ENCODE results near the gene TMEM119.

The TMEM119 gene, protein sequence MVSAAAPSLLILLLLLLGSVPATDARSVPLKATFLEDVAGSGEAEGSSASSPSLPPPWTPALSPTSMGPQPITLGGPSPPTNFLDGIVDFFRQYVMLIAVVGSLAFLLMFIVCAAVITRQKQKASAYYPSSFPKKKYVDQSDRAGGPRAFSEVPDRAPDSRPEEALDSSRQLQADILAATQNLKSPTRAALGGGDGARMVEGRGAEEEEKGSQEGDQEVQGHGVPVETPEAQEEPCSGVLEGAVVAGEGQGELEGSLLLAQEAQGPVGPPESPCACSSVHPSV

DNA sequence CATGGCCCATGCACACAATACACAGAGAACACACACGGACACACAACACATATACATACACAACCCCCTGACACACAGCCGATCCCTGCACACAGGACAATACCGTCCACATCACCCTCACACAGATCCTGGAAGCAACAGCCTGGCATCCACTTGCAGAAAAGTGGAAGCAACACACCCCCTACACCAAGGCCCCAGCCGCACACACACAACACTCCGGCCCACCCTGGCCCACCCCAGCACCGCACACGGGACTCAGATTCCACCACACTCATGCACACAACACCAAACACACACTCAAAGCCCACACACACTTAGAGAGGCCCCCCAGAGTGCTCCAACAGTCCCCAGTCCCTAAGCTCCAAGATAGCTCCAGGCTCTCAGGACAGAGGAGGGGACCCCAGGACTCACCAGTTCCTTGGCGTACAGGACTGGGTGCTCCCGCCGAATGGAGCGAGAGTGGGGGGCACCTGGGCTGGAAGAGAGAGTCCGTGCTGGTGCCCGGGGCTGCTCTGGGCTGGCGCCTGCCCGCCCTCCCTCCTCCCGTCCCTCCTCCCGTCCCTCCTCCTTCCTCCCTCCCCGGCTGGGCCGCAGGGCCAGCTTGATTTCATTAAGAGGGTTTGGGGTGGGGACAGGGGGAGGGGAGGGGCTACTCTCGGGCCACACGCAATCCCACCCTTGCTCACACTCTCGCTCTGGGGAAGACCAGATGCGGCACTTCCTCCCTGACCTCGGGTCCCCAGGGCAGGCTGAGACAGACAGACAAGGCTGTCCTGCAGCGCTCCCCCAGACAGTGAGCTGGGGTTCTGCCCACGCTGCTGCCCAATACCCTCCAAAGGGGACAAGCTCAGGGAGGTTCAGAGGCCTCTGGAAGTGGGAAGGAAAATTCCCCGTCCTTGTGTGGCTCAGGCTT, at the start of gene TMEM119:
TMEM119 (minus strand) TSS at position 526 of the 913 bp plus-strand sequence. CDS start 5,701 bp downstream, outside the sequence.
- no peak for DNase-seq

DNA sequence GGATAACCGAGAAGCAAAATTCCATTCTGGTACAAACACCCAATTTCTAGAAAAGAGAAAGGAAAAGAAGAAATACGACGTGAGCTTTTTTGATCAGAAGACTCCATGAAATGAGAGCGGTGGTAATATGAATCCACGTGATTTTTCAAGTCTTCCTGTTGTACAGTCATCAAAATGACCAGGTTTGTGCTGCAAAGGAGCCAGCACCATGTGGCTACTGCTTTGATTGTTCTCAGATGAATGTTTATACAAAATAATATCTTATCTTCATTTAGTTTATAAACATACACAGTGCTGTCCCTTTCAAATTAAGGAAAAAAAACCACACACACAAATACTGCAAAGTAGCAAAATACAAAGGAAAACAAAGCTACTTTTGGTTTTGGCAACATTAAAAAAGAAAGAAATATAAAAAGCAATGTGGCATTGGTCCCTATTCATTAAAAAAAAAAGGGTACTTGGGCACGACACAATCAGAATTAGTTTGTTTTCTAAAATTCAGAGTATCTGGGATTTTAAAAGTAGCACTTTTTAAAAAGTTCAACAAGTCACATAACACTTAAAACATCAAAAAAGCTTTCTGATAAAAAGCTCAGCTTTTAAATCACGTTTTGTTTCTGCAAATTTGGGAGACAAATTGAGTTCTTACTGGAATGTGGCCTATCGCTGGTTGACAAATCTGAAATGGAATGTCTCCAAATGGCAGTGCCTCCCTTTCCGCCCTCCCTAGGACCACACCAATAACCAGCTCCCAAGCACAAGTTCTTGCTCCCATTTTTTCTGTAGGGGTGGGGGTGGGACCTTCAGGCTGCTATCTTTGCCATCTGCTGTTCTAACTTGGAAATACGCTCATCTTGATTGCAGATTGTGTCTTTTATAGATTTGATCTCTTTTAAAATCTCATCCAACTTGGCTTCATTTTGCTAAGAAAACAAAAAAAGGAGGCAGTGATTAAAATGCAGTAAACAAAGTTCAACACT, 49.0 kb upstream of the TMEM119 start:
- DNase-seq, result no peak

DNA sequence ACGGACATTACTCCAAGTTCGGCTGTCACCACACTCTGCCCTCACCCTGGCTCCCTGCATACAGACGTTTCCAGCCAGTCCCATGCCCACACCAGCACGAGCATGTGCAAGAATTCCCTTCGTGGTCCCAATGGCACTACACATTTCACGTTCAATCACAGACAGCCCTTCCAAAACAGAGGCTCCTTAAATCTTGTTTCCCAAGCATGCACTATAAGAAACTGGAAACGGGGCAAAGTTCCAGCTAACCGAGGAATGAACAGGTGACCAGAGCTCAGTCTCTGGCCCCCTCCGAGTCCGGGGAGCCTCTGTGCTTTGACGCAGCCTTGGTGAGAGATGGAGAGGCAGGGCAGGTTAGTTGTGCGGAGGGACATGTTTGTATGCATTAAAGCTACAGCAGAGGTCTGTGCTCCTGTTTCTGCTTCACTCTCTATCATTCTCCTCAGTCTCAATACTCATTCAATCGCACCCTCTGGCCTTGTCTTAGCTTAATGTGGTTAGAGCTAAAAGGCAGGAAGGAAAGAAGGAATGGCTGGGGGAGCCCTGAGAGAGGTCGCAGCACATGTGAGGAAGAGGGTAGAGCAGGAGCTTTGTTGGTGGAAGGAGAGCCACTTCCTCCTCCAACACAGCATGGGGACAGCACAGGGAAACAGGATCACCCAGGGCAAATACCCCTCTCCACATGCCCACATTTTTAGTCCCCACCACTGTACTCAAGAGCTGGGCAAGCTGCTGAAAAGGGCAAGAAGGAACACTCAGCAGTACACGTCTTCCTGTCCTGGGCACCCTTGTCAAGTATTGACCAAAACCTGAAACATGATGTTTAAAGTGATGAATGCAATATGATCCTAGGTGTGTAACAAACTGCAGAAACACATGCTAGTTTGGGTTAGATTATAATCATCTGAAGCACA, 48.1 kb upstream of the TMEM119 start:
- DNase-seq, result no peak

DNA sequence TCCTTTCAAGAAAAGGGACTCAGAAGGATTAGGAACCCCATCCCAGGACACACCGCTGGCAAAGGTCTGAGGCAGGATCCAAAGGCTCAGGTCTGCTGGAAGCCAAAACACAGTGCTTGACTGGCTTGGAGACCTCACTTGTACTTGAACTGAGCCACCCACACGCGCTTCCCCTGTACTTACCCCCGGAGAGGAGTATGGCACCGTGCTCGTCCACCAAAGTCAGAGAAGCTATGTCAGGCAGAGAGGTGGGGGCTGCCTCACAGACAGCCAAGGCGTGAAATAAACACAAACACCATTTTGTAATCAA, 46.9 kb upstream of the TMEM119 start:
- no peak for DNase-seq

DNA sequence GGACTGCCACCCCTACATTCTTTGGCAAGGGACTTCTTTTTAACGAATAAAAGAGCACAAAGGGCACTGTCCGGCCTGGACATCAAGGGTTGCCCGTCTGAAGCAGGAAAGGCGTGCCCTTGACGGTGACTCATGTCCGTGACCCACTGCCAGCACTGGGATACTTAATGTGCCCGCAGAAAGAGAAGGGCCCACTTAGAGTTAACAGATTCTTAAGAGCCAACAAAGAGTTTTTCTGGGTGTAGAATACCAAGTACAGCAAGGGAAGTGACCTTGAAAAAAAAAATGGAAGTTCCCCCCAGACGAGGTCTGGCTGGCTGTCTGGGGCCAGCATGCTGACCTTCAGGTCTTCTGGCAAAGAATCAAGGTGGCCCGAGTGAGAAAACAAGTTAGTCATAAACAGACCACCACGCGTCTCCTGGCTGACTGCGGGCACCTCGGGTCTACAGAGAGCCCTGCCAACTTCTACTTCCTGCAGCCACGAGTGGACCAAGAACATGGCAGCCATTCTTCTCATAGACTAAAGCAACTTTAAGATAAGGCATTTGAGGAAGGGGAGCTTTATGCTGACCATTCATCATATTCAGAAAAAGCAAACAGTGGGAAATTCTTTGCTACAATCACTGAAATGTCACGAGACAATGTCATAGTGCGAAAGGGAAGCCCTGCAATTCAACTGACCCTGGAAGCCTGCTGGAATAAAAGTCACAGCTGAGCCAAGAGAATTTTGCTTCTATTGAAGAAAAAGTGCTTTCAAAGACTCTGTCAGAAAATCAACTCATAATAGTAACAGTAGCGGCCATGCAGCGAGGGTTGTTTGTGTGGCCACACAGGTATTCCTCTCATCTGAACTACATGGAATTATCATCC, 46.3 kb upstream of the TMEM119 start:
- DNase-seq, result no peak

DNA sequence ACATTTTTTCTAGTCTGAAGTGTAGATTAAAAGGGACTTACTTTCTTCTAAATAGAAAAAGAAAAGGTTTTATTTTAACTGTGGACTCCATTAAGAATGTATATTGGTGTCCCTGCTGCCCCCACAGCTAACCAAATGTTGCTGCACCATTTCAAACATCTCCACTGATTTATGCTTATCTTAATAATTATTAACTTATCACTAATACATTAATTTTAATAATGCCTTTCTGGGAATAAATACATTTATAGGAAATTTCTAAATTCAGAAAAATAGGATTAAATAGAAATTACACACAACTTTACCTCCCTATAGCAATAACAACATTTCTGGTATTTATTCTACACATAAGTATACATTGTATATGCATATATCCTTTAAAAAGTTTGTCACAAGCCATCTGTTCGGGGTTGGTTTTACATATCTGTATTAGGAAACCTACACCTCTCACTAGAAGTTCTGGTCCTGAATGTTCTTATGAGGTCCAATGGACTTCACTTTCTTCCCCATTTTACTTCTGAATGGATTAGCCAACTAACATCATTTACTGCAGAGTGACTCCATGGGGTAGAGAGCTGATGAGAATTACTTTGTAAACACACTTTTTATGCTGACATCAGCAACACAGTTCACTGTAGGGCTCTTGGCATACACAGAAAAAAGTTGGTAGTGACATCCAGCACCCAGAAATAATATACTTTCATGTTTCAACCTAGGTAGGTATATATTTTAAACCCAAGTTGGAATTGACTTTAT, 45.2 kb upstream of the TMEM119 start:
- DNase-seq, result no peak

DNA sequence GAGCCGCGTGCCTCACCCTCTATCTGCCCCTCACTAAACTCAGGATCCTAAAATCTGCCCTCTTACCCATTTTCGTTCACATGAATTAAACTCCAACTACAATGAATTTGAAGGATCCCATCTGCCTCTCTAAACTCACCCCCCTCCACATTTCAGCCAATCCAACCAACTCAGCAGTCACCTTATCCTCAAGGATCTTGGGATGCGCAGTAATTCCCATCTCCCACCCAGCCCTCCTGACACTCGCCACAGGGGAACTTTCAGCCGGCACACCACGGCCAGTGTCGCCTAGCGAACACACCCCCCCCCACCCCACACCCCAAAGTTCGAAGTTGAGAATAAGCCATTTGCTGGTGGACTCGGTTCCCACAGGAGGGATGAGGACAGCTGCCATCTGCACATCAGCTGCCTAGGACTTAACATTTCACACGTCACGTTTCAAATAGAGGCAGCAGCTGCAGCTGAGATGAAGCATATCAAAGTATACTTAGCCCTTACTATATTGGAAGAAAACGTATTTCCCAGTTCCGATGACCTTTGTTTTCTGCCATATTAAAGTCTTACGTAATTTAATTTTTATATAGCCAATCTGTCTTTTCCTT, 44.5 kb upstream of the TMEM119 start:
- no peak for DNase-seq

DNA sequence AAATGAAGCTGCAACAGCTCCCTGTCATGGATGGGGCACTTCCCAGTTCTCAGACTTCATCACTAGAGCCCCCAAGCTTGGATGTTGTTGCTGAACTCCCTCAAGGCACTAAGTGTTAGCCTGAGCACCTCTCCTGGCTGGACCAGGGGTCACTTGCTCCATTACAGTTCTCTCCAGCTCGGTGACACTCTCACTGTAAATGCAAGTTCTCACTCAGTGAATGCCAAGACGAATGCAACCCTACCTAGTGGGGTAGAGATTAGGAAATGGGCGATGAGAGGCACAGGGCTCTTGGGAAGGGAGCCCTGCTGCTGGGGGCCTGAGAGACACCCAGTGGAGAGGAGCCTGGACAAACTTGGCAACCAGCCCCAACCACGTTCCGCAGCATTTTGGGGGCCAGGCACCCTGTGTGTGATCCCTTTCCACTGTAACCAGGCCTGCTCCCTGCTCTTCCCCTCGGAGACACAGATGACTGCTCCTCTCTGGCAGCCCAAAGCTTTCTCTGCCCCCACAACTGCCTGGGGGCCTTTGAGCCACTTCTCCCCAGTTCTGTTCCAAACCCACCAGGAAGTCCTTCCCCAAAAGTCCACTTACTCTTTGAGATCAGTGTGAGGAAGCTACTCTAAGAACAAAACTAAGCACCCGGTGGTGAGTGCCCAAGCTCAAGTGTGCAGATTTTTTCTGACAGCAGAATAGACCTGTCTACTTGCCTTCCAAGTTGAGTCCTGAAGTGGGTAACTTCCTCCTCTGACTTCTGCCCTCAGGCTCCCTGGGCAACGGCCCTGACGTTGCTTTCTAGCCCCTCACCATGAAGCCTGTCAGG, 43.8 kb upstream of the TMEM119 start:
- no peak for DNase-seq

DNA sequence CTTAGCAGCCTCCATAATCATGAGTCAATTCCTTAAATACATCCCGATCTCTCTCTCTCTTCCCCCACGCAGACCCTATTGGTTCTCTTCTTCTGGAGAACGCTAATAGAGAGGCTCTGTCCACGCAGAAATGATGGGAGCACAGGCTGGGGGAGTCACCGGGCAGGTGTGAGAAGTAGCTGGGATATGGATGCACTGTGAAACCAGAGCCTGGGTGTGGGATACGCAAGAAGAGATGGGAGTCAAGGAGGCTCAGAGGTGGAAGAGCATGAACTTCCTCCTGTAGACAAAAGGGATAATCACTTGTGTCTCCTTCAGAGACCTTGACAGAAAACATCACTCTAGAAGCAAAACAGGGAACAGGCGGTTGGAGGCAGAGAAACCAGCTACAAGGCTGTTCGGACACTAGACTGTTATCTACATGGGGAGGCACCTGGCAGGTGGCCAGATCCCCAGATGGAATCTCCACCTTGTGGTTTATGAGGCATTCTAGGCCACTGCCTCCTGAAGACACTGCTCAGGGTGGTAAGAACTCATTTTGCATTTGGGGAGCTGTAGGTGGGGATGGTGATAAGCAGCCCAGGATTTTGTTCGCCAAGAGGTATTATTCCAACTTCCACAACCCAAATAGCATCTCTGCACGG, 43.0 kb upstream of the TMEM119 start:
- DNase-seq, result no peak

DNA sequence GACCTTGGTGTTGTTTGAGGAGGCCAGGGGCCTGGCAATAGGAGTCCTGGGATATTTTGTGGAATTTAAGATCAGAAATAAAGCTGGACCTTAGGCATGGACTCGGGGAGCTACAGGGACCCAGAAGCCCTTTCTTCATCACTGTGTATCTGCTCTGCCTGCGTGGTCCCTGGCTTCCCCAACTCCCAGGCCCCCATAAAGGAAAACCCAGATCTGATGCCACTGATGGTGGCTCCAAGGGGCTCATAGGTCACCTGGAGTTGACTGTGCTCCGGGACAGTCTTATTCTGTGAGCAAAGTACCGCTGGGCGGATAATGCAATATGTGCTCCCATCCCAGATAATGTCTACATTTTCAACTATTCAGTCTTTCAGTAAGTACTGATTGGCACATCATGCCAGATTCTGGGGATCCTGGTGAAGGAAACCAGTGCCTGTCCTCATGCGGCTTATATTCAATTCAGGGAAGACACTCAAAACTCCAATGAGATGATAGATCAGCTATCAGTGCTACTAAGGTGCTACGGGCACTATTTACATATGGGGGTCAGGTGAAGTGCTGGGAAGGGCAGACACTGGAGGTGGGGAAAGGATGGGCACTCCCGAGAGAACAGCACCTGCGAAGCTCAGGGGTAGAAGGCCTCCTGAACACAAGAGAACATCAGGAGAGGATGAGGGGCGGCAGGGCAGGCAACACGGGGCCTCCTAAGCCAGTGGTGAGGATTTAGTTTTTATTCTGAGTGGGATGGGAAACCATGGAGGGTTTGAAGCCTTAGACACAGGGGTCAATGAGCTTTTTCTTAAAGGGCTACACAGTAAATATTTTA, 41.3 kb upstream of the TMEM119 start:
- DNase-seq, result no peak

DNA sequence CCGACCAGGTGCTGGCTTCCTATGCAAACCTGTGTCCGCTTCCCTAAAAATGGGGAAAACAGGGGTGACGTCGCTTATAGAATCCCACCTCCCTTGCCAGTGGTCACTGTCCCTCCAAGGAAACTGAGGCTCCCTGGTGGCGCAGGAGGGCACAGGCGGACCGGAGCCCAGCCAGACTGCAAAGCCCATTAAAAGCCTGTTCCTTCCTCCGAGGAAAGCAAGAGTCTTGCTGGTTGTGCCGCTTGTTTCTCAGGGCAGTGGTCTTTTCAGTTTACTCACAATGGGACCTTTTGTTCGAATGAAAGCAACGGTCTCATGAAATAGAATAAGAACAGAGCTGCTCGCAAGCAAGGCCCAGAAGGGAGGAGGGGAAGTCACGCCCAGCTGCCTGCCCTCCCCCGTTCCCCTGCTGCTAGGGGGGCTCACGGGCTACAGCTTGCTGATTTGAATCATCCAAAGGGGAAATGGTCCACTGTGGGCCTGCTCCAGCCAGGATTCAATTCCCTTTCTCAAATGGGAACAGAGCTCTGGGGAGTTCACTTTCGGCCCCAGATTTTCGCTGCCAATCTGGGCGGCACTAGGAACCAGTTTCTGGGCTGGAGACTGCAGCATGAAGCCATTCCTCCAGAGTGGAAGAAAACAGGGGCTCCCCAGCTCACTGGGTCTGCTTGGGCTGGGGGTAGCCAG, 40.4 kb upstream of the TMEM119 start:
- no peak for DNase-seq

DNA sequence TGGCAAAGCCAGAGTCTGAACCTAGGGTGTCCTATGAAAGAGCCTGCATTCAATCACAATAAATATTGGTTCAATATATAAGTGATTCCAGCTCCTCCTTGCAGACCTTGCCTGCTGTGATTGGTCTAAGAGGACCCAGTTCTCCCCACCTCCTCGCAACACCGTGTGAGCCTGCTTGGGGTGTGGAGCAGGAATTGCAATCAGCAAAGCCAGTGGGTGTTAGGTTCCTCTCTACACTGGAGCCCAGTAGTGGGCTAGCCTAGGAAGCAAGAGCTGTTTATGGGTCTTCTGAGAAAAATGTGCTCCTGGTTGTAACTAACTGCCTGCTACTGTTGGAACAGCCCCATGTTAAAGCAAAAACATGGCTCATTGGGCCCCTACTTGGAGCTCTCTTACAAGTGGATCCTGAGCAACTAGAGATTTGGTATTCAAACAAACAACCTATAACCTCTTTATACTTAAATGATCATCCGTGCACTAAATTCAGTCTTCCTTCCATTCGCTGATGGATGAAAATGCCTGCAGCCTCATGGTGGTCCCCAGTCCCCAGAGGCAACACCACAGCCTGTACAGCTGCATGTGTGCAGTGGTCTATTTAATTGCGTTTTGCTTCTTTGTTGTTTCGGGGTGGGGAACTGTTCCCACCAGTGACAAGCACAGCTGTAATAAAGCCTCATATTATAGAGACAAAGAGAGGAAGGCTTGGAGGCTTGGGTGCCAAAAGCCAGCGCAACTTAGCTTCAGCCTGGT, 39.5 kb upstream of the TMEM119 start:
- DNase-seq, result no peak

DNA sequence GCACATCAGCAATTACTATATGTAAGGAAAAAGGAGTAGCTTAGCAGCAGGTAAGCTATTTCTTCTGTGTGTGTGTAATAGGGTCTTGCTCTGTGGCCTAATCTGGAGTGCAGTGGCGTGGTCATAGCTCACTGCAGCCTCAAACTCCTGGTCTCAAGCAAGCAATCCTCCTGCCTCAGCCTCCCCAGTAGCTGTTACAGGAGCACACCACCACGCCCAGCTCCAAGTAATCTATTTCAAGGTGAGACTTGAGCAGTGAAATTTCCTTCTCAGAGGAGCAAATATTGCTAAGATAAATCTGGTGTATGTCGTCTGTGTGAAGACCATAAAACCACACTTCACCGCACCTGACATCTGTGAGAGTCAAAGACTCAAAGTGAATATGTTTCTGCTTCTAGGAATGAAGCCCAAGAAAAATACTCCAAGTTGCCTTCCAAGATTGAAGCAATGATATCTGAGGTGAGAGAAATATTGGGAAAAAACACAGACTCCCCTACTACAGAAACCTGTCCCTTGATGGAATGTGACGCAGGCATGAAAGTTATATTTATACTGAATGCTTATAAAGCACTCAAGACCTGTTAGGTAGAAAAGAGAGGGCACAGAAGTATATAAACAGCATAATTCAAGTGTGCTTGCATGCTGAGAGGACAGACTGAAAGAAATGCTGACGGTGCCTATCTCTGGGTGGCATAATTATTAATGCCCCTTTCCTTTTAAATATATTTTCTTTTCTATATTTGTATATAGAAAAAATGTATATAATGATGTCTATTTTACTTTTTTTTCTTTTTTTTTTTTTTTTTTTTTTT, 38.3 kb upstream of the TMEM119 start:
- DNase-seq, result no peak

DNA sequence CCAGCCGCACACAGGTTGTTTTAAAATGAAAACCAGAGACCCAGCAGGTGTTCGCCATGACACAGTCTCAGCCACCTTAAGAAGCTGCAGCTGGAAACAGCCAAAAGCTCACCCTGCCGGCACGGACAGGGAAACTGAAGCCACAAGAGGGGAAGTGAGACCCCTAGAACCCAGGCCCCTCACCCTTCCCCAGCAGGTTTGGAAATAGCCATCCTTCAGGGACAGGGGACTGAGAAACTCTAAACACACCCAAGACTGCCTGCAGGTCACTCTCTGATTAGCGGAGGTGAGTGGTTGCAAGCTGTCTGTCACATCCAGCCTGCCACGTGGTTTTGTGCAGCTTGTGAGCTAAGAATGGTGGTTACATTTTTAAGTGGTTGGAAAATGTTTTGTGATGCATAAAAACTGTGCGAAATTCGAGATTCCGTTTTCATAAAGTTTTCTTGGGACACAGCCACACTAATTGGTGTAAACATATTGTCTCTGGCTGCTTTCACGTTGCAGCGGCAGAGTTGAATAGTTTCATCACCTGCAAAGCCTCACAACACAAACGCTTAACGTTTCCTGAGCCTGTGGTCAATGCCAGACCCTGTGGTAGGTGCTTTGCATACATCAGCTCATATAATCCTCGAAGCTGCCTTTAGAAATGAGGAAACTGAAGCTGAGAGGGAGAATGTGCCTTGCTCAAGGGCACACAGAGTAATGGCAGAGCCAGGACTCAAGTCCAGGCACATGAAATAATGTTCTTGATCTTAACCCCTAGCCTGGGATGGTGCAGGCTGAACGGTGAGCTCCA, 37.5 kb upstream of the TMEM119 start:
- DNase-seq, result peak; percentile 78
